ENCODE results near the gene PKIG.

GRCh38 chr20:44543358-44543757 is 39.0 kb upstream of the PKIG start:
- TF ChIP-seq EP300 (IDR thresholded peaks at IDR 0.05): no peak
- TF ChIP-seq POLR2A (IDR thresholded peaks at IDR 0.05): no peak
- TF ChIP-seq CTCF (IDR thresholded peaks at IDR 0.05): no peak

All from suprapubic skin (tissue), 3 donors.